WTC11 (cell line): ENCODE results near the gene SLCO4A1.

Source experiments
- ATF1 ChIP-seq: sonication (generic); formaldehyde crosslinking; IDR thresholded peaks from 2 replicates; pipeline ENCODE4 v1.8.1; 2023; ENCODE audit warnings: mild to moderate bottlenecking, moderate library complexity, missing genetic modification reagents
- CREB1 ChIP-seq: sonication (generic); formaldehyde crosslinking; IDR thresholded peaks from 2 replicates; pipeline ENCODE4 v1.8.0; 2023; ENCODE audit warnings: mild to moderate bottlenecking, missing genetic modification reagents
- CTCF ChIP-seq: fragments of 200-600 bp; IDR thresholded peaks from 2 replicates; pipeline ENCODE4 v1.8.0; 2022; ENCODE audit warnings: antibody characterized with exemption
- ELF4 ChIP-seq: sonication (generic); formaldehyde crosslinking; IDR thresholded peaks from 2 replicates; pipeline ENCODE4 v1.8.1; 2022; ENCODE audit warnings: low read depth, mild to moderate bottlenecking, moderate library complexity, missing genetic modification reagents
- MAX ChIP-seq: sonication (generic); formaldehyde crosslinking; IDR thresholded peaks from 2 replicates; pipeline ENCODE4 v1.8.0; 2022; ENCODE audit warnings: mild to moderate bottlenecking, missing genetic modification reagents
- NR2C2 ChIP-seq: sonication (generic); formaldehyde crosslinking; IDR thresholded peaks from 2 replicates; pipeline ENCODE4 v1.8.0; 2022; ENCODE audit warnings: mild to moderate bottlenecking, missing genetic modification reagents
- SP1 ChIP-seq: sonication (generic); formaldehyde crosslinking; conservative IDR thresholded peaks from 2 replicates; pipeline ENCODE4 v1.8.1; 2022; ENCODE audit warnings: missing genetic modification reagents
- USF1 ChIP-seq: sonication (generic); formaldehyde crosslinking; IDR thresholded peaks from 2 replicates; pipeline ENCODE4 v1.8.0; 2022; ENCODE audit warnings: mild to moderate bottlenecking, missing genetic modification reagents

- TF ChIP-seq CTCF (no peak), NR2C2 (CRISPR knock-in tag) (no peak), MAX (CRISPR knock-in tag) (no peak), ATF1 (no peak), CREB1 (no peak), USF1 (no peak), SP1 (CRISPR knock-in tag) (no peak), ELF4 (CRISPR knock-in tag) (no peak)
Observed at GRCh38 chr20:62635232-62635631, 7.1 kb upstream of the SLCO4A1 start.
